Kidney (tissue), 22 donors: ENCODE results near the gene SERPINA6. TPM values are rescaled to one million over a fixed set of nuclear protein-coding genes. Genes with fewer than 3 reads are reported as not detected.
"Not testable (repeated sequence)": the region's sequence is repeated elsewhere in the genome, so short reads cannot be mapped to it uniquely, and the experiment has no call there.

Source experiments
- DNase-seq, 5 donors: peaks; one replicate each; pipeline ENCODE4 v3.0.0-alpha.2; 2013 to 2020
- FAIRE-seq: peaks from 2 replicates; lab custom pipeline; 2012; peaks lifted over from hg19 to GRCh38; lab: Jason Lieb, UNC
- H3K27ac ChIP-seq, 2 donors: one replicate each; pipeline ENCODE4 v1.7.0; 2013; ENCODE audit warnings: low read depth in 2 of 2, low read length in 2 of 2, inconsistent platforms in 1 of 2
- H3K27me3 ChIP-seq: one replicate; pipeline ENCODE4 v1.7.1; 2013; ENCODE audit warnings: low read length, inconsistent platforms; ENCODE audit not compliant: control insufficient read depth, insufficient read depth
- H3K36me3 ChIP-seq, 3 donors: one replicate each; pipeline versions ENCODE4 v1.7.0 to v1.7.1; 2013; ENCODE audit warnings: low read length in 3 of 3, control low read depth in 1 of 3, inconsistent platforms in 1 of 3; ENCODE audit not compliant: insufficient read depth in 3 of 3, control insufficient read depth in 2 of 3
- H3K4me1 ChIP-seq, 3 donors: one replicate each; pipeline versions ENCODE4 v1.7.0 to v1.7.1; 2013; ENCODE audit warnings: low read length in 3 of 3, inconsistent platforms in 1 of 3, low read depth in 1 of 3; ENCODE audit not compliant: control insufficient read depth in 2 of 3, insufficient read depth in 2 of 3
- H3K4me3 ChIP-seq, 3 donors: one replicate each; pipeline versions ENCODE4 v1.7.0 to v1.8.1; 2013; ENCODE audit warnings: low read length in 3 of 3, control low read depth in 1 of 3, inconsistent platforms in 1 of 3
- H3K9ac ChIP-seq, 3 donors: one replicate each; pipeline versions ENCODE4 v1.7.0 to v1.7.1; 2013; ENCODE audit warnings: low read length in 3 of 3, control low read depth in 1 of 3, inconsistent platforms in 1 of 3
- H3K9me3 ChIP-seq, 3 donors: one replicate each; pipeline versions ENCODE4 v1.7.0 to v1.7.1; 2013; ENCODE audit warnings: low read length in 3 of 3, control low read depth in 1 of 3, inconsistent platforms in 1 of 3; ENCODE audit not compliant: control insufficient read depth in 2 of 3, insufficient read depth in 1 of 3
- intact Hi-C: fragments of 100-400 bp; cut with DNase I; formaldehyde crosslinking; loops from one replicate; pipeline ENCODE4 v1.11.1; 2022
- long read RNA-seq, 10 donors: library from polyadenylated mRNA in 1 of 10; unstranded in 1 of 10; transcript quantifications; one replicate each; pipeline ENCODE4 v2.0.0 and lab custom pipeline, GENCODE V29; 2021 to 2026
- polyA plus RNA-seq: library from polyadenylated mRNA; stranded (reverse); fragments of 350-450 nt; fragmentation: Illumina TruSeq; extraction: RNeasy Lipid Tissue Mini Kit (QIAGEN cat#74804); gene quantifications from one replicate; pipeline ENCODE4 v1.2.3, GENCODE V29; 2014; ENCODE audit warnings: low read depth, low replicate concordance; ENCODE audit not compliant: insufficient read depth
- total RNA-seq: library from RNA; stranded (reverse); fragmentation: NEBNext Ultra II Directional; extraction: Animal tissue kit (Norgen Biotek cat#: 25700); gene quantifications from one replicate; pipeline ENCODE4 v1.2.1, GENCODE V29; 2021
- TF ChIP-seq, protein P1 (sequence below): IDR thresholded peaks from 3 replicates; pipeline ENCODE4 v1.5.1; 2012; ENCODE audit warnings: mild to moderate bottlenecking, moderate library complexity, borderline replicate concordance; ENCODE audit not compliant: insufficient read depth; ENCODE audit errors: extremely low read depth
- donor health status: control.
- donor health status: control.
- donor health status: control.
- donor health status: control.
- donor health status: control.
- donor health status: DM: yes; HTN: yes; CAD: no.
- donor health status: Normal renal cell carcinoma (clear cell type).

SERPINA6 gene
- total RNA-seq (1.7 TPM), polyA plus RNA-seq (12.9 TPM)
- long read RNA-seq, donor 1, partial matches to known transcripts = 0 of 1 reads
- long read RNA-seq, donor 1, other reads (novel, unspliced or antisense) = 0 of 1 reads
- long read RNA-seq, donor 2 = 0 reads
- long read RNA-seq, donor 3, transcript SERPINA6-201 (5 exons, 1,534 nt) = major isoform, 5 of 5 reads
- long read RNA-seq, donor 3, partial matches to known transcripts = 0 of 5 reads
- long read RNA-seq, donor 3, other reads (novel, unspliced or antisense) = 0 of 5 reads
- long read RNA-seq, donor 4, transcript SERPINA6-201 (5 exons, 1,534 nt) = major isoform, 6 of 7 reads
- long read RNA-seq, donor 4, partial matches to known transcripts = 0 of 7 reads
- long read RNA-seq, donor 4, other reads (novel, unspliced or antisense) = 0 of 7 reads
- long read RNA-seq, donor 5, partial matches to known transcripts = 0 of 1 reads
- long read RNA-seq, donor 5, other reads (novel, unspliced or antisense) = 0 of 1 reads
- long read RNA-seq, donor 6, transcript SERPINA6-201 (5 exons, 1,534 nt) = major isoform, 5 of 5 reads
- long read RNA-seq, donor 6, partial matches to known transcripts = 0 of 5 reads
- long read RNA-seq, donor 6, other reads (novel, unspliced or antisense) = 0 of 5 reads
- long read RNA-seq, donor 7, partial matches to known transcripts = 1 of 3 reads
- long read RNA-seq, donor 7, other reads (novel, unspliced or antisense) = 0 of 3 reads
- long read RNA-seq, donor 8 = 0 reads
- long read RNA-seq, donor 9, partial matches to known transcripts = 0 of 3 reads
- long read RNA-seq, donor 9, other reads (novel, unspliced or antisense) = 0 of 3 reads
- long read RNA-seq, donor 10 = 0 reads

GRCh38 chr14:94322648-94323570, at the start of gene SERPINA6:
Gene SERPINA6, minus strand, starts transcription at chr14:94323336. Its CDS starts 8,688 bp downstream, at chr14:94314648.
- no peaks in the 10 kb centered on the region for H3K9me3 ChIP-seq
- TF ChIP-seq, protein P1, sequence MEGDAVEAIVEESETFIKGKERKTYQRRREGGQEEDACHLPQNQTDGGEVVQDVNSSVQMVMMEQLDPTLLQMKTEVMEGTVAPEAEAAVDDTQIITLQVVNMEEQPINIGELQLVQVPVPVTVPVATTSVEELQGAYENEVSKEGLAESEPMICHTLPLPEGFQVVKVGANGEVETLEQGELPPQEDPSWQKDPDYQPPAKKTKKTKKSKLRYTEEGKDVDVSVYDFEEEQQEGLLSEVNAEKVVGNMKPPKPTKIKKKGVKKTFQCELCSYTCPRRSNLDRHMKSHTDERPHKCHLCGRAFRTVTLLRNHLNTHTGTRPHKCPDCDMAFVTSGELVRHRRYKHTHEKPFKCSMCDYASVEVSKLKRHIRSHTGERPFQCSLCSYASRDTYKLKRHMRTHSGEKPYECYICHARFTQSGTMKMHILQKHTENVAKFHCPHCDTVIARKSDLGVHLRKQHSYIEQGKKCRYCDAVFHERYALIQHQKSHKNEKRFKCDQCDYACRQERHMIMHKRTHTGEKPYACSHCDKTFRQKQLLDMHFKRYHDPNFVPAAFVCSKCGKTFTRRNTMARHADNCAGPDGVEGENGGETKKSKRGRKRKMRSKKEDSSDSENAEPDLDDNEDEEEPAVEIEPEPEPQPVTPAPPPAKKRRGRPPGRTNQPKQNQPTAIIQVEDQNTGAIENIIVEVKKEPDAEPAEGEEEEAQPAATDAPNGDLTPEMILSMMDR = no peak
- peak in 4 of 5 donors; percentile 23 to 75 (median 32) for DNase-seq
- no peaks in the 10 kb centered on the region for H3K36me3 ChIP-seq
- H3K27ac ChIP-seq = peak within 1 kb of the TSS; percentile 23 to 72
- FAIRE-seq = no peak
- H3K27me3 ChIP-seq = no peaks in the 10 kb centered on the region
- H3K9ac ChIP-seq = peak within 1 kb of the TSS in 1 of 3 donors; percentile 48
- H3K4me1 ChIP-seq = peaks cover 0 to 12% (median 3%) of the 10 kb centered on the region in 3 donors
- peak within 1 kb of the TSS in 2 of 3 donors; percentile 56 to 59 for H3K4me3 ChIP-seq
- intact Hi-C loops = no loop called here

DNA sequence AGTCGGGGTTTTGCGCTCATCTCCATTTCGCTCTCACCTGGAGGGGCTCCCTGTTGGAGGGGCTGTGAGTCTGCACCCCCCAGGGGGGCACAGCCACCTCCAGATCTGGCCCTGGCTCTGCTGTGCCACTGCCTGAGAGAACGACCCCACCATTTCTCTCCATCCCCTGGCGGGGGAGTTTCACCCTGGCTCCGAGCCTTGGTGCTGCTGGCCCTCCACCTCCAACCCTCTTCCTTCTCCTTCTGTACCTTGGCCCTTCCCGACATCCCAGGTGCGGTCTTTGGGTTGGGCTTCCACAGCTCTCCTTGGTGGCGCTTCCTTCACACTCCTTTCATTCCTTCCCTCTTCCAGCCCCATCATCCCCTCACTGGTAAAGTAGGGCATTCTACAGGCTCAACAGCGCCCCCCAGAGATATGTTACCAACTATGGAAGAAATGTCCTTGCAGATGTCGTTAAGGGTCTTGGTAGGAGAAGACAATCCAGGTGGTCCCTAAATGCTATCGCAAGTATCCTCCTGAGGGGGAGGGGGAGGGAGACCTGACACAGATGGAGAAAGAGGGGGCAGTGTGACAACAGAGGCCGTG, 49.0 kb upstream of the SERPINA6 start:
- no peaks in the 10 kb centered on the region for H3K4me1 ChIP-seq
- H3K9me3 ChIP-seq = no peaks in the 10 kb centered on the region
- FAIRE-seq (no peak), DNase-seq (peak in 1 of 5 donors; percentile 21)
- intact Hi-C loops = no loop called here
- no peak overlapping the region for H3K27ac ChIP-seq
- no peaks in the 10 kb centered on the region for H3K36me3 ChIP-seq
- H3K27me3 ChIP-seq = no peaks in the 10 kb centered on the region
- no peak overlapping the region for H3K4me3 ChIP-seq
- no peak overlapping the region for H3K9ac ChIP-seq
- TF ChIP-seq, protein P1 = no peak

DNA sequence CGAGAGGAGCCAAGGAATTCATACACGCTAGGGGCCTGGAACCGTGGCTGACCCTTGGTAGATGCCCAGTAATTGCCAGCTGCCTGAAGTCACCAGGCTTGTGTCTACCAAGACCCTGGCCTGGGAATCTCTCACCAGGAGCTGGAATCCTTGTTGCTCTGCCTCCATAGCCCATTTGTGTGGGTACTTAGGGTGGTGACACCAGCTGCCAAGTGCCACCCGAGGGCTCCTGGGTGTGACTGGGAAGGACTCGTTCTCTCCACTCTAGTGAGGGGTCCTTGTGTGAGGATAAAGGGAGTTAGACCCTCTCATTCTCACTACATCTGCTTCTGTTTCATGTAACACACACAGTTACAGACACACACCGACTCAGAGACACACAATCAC, 47.4 kb upstream of the SERPINA6 start:
- Histone ChIP-seq H3K4me3 (no peak overlapping the region), H3K4me1 (no peaks in the 10 kb centered on the region), H3K9ac (no peak overlapping the region), H3K27me3 (no peaks in the 10 kb centered on the region), H3K9me3 (no peaks in the 10 kb centered on the region), H3K36me3 (no peaks in the 10 kb centered on the region), H3K27ac (no peak overlapping the region)
- intact Hi-C loops = no loop called here
- DNase-seq (peak in 1 of 5 donors; percentile 13), FAIRE-seq (no peak)
- TF ChIP-seq, protein P1 = no peak

- H3K27ac ChIP-seq, H3K4me1 ChIP-seq, H3K9me3 ChIP-seq, H3K4me3 ChIP-seq, H3K36me3 ChIP-seq, H3K27me3 ChIP-seq, intact Hi-C loops, H3K9ac ChIP-seq, FAIRE-seq: not testable (repeated sequence)
- DNase-seq = peak in 2 of 5 donors; percentile 24 to 65
Observed at GRCh38 chr14:94369766-94370523, 46.8 kb upstream of the SERPINA6 start.
